ENCODE data around the gene DOCK4. TPM values are rescaled to one million over a fixed set of nuclear protein-coding genes. Genes with fewer than 3 reads are reported as not detected.

The DOCK4 gene
- total and polyA plus RNA-seq, 2 of the 8 experiments (the other 6 are each of a cell fraction or from before 2014, with no cell fraction given), result 5.1 to 23.6 TPM

DNA sequence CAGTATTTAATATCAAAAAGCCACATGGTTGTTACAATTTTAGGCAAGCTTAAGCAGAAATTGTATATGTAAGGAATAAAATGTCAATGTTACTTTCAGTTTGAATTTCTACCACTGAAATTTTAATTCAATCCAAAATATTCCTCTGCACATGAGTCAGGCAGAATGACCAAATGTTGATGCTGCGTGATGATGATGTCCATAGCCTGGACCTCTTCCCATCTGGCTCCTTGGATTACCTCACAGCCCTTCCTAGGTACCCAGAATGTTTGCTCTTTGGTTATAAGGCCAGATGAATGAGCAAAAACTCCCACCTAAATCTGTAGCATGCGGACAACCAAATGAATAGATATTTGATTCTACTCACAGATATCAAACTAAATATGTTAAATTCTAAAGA, 385.6 kb downstream of the DOCK4 start:
- H2AK5ac ChIP-seq (ENCODE audit: low read depth, low read length), result no peak overlapping the region
- no peak overlapping the region for H2BK15ac ChIP-seq (ENCODE audit: low read length)
- H4K5ac ChIP-seq (ENCODE audit: insufficient read length, low read depth, low read length), result no peak overlapping the region
- no peak overlapping the region for H3K14ac ChIP-seq (ENCODE audit: insufficient read length)
- DNase-seq (ENCODE audit: low read depth in 1 of 2, low spot score in 2 of 2) (no peak), FAIRE-seq (no peak)
- no peak overlapping the region for H4K91ac ChIP-seq (replicated peaks; ENCODE audit: insufficient read length, low read length)
- H4K20me1 ChIP-seq (replicated peaks in 1 of 2; ENCODE audit: control insufficient read depth in 1 of 2, insufficient read depth in 2 of 2, low read length in 2 of 2), result no peaks in the 10 kb centered on the region
- no peak overlapping the region for H2BK20ac ChIP-seq (ENCODE audit: low read length)
- H3K56ac ChIP-seq (replicated peaks; ENCODE audit: insufficient read length, low read depth, low read length), result no peak overlapping the region
- no peak overlapping the region for H3K4me2 ChIP-seq (ENCODE audit: insufficient read depth in 1 of 2, low read depth in 2 of 2, low read length in 2 of 2)
- CTCF ChIA-PET (ENCODE audit: partially characterized antibody), result interaction anchor here (1.5 to 1.6 kb wide), 2 partner anchors 20 to 58 kb away, joined by 3 to 4 read pairs; no protein-coding TSS in a partner anchor
- H3K9me3 ChIP-seq (ENCODE audit: insufficient read depth in 2 of 2, low read depth in 1 of 2, low read length in 1 of 2), result no peaks in the 10 kb centered on the region
- H3K79me2 ChIP-seq (ENCODE audit: control insufficient read depth in 1 of 2, insufficient read depth in 2 of 2, low read length in 2 of 2), result no peaks in the 10 kb centered on the region
- no peaks in the 10 kb centered on the region for H3K4me1 ChIP-seq (replicated peaks in 1 of 4; ENCODE audit: control insufficient read depth in 3 of 4, insufficient read depth in 4 of 4, low read length in 3 of 4)
- no peak overlapping the region for H3K18ac ChIP-seq (ENCODE audit: extremely low read depth, low read length)
- no peaks in the 10 kb centered on the region; a peak in 1 of 7 replicates for H3K27me3 ChIP-seq (replicated peaks in 1 of 4; ENCODE audit: control insufficient read depth in 3 of 4, extremely low read depth in 1 of 4, insufficient read depth in 3 of 4, low read length in 3 of 4)
- H3K4ac ChIP-seq (replicated peaks; ENCODE audit: insufficient read length, low read depth, low read length), result no peak overlapping the region
- TF ChIP-seq GTF2F1 (IDR thresholded peaks at IDR 0.05; ENCODE audit: borderline replicate concordance, low read depth, low read length) (no peak), MAFK (IDR thresholded peaks at IDR 0.05; ENCODE audit: low read depth, low read length) (no peak), TCF12 (IDR thresholded peaks at IDR 0.05; ENCODE audit: low read depth, low read length) (no peak), RBBP5 (IDR thresholded peaks at IDR 0.05; ENCODE audit: borderline replicate concordance, low read depth, low read length) (no peak), CREB1 (IDR thresholded peaks at IDR 0.05) (no peak), SIRT6 (IDR thresholded peaks at IDR 0.05; ENCODE audit: low read length) (no peak), HDAC6 (IDR thresholded peaks at IDR 0.05; ENCODE audit: low read depth, low read length) (no peak)
- TF ChIP-seq, protein P1, sequence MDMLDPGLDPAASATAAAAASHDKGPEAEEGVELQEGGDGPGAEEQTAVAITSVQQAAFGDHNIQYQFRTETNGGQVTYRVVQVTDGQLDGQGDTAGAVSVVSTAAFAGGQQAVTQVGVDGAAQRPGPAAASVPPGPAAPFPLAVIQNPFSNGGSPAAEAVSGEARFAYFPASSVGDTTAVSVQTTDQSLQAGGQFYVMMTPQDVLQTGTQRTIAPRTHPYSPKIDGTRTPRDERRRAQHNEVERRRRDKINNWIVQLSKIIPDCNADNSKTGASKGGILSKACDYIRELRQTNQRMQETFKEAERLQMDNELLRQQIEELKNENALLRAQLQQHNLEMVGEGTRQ (IDR thresholded peaks at IDR 0.05; ENCODE audit: low read length), result no peak
- TF ChIP-seq, protein P2, sequence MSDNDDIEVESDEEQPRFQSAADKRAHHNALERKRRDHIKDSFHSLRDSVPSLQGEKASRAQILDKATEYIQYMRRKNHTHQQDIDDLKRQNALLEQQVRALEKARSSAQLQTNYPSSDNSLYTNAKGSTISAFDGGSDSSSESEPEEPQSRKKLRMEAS (IDR thresholded peaks at IDR 0.05), result no peak
- POLR2A ChIA-PET (ENCODE audit: partially characterized antibody), result no interaction called here
- H2BK120ac ChIP-seq (replicated peaks; ENCODE audit: low read depth, low read length), result no peak overlapping the region
- H2BK12ac ChIP-seq (ENCODE audit: low read depth, low read length), result no peak overlapping the region
- H3K9ac ChIP-seq (replicated peaks in 1 of 4; ENCODE audit: extremely low read depth in 1 of 4, low read depth in 3 of 4, low read length in 3 of 4), result no peak overlapping the region
- WGBS, 2 experiments (ENCODE audit: extremely low coverage in 1 of 2, insufficient coverage in 1 of 2, insufficient read length in 1 of 2, insufficient replicate concordance in 2 of 2, low coverage in 1 of 2, low lambda C conversion rate in 2 of 2, missing lambda C conversion rate in 1 of 2), result 92% methylated on average over 2 of the region's 2 CpGs; no CpG with 5 or more reads in 1 of the 2 experiments
- H2BK5ac ChIP-seq (ENCODE audit: low read depth, low read length), result no peak overlapping the region
- H3K79me1 ChIP-seq (ENCODE audit: low read depth, low read length), result no peaks in the 10 kb centered on the region
- H2AFZ ChIP-seq (ENCODE audit: low read length), result no peak overlapping the region
- no peak overlapping the region for H3K23ac ChIP-seq (ENCODE audit: insufficient read length)
- no peaks in the 10 kb centered on the region for H3K23me2 ChIP-seq (ENCODE audit: low read depth, low read length)
- no peak overlapping the region for H4K8ac ChIP-seq (ENCODE audit: extremely low read depth, insufficient read depth, low read length)
- H3K36me3 ChIP-seq (ENCODE audit: control insufficient read depth in 2 of 4, insufficient read depth in 4 of 4, low read length in 3 of 4), result no peaks in the 10 kb centered on the region; a peak in 1 of 8 replicates
- H3K4me3 ChIP-seq (ENCODE audit: extremely low read depth in 1 of 4, insufficient read depth in 2 of 4, low read depth in 3 of 4, low read length in 4 of 4), result no peak overlapping the region
- H3K27ac ChIP-seq (ENCODE audit: low read depth, low read length), result no peak overlapping the region

Data from H1 (cell line).